Pons (tissue), 1 donor: ENCODE measurements around the gene TMCC1.
"Not testable (repeated sequence)": the region's sequence is repeated elsewhere in the genome, so short reads cannot be mapped to it uniquely, and the experiment has no call there.

Experiments
- DNase-seq: peaks from one replicate; pipeline ENCODE4 v3.0.0-alpha.2; 2016; ENCODE audit warnings: low spot score

Gene TMCC1

DNA sequence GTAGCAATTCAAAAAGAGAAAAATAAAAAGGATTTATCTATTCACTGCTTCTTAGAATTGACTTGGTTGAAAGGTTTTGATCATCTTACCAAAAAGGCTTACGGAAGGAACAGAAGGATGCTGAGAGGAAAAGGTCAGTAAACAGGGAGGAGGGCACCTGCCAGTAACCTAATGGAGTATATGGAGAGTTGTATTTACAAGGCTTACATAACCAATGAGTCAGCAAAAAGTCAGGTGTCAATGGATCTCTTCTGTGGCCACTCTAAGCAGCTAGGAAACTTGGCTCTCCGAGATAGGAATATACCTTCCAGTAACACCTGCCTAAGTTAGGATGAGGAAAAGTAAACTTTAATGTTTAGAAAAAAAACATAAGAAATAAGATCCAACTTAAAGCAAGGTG lies 206.6 kb downstream of the TMCC1 start:
- peak; percentile 87 for DNase-seq

DNA sequence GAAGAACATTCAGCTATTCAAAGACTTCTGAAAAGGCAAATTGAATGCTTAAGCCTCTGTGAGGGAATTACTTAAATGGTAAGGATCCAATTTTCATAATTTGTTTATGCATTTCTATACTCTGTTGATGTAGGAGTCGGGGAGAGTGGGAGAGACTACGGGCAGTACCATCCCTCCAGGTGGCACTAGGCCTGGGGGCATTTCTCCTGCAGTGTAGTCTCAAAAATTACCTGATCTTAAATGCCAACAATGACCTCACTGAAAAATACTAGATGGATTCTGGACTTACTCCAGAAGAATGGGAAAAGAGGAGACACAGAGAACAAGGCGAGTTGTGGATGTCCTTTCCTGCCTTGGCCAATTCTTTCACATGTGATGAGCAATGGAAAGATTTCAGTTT lies 209.2 kb downstream of the TMCC1 start:
- no peak for DNase-seq

DNA sequence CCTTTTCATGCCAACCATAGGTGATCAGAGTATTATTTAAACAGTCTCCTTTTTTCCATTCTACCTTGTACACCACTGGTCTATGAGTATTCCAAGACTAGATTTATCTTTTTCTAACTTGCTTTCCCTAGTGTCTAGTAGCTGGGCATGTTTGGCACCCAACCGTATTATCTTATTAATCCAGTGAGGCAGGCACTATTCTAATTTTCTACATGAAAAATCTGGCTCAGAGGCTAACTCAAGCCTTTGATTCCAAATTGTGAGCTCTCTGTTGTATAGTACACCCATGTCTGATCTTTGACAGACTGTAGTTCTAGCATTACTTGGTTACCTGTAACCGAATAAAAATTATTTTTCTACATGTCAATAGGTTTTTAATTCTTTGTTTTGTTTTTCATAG lies 210.3 kb downstream of the TMCC1 start:
- no peak for DNase-seq

DNA sequence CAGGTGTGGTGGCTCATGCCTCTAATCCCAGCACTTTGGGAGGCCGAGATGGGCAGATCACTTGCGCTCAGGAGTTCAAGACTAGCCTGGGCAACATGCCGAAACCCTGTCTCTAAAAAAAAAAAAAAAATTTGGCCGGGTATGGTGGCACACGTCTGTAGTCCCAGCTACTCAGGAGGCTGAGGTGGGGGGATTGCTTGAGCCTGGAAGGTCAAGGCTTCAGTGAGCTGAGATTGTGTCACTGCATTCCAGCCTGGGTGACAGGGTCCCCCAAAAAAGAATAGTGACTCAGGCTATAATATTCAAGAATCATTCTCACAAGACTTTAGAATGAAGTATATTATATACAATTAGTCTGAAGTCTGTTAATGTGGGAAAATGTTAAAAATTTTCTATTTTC lies 216.5 kb downstream of the TMCC1 start:
- no peak for DNase-seq

DNA sequence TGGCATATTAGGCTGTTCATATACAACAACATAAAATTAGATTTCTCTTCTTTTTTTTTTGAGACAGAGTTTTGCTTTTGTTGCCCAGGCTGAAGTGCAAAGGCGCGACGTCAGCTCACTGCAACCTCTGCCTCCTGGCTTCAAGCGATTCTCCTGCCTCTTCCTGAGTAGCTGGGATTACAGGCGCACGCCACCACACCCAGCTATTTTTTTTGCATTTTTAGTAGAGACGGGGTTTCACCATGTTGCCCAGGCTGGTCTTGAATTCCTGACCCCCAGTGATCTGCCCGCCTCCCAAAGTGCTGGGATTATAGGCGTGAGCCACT lies 218.8 kb downstream of the TMCC1 start:
- DNase-seq, result not testable (repeated sequence)

DNA sequence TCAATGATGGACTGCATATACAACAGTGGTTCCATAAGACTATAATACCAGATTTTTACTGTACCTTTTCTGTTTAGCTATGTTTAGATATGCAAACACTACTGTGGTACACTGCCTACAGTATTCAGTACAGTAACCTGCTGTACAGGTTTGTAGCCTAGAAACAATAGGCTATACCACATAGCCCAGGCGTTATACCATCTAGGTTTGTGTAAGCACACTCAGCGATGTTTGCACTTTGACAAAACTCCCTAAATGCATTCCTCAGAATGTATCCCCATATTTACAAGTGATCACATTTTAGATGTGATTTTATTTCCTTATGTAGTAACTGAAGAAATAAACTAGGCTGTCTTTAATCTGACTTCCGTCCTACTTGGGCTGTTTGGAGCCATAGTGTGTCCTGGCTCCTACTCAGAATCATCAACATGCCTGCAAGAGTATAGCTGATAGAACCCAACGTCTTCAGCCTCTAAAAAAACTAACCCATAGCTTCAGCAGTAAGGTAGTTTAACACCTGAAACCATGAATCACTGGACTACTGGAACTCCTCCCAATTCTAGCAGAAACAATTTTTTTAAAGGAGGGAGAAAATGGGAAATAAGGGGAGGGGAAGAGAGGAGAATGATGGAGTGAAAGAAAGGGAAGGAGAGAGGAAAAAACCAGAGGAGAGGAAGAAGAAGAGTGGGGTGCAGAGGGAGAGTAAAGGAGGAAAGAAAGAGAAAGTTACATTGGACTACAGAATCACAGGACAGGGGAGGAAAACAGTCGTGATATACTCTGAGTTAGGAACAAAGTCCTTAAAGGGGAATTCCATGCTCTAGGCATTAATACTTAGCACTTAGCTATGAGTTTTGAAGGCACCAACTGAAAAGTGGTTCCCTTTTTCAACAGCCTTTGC lies 219.4 kb downstream of the TMCC1 start:
- DNase-seq, result no peak

DNA sequence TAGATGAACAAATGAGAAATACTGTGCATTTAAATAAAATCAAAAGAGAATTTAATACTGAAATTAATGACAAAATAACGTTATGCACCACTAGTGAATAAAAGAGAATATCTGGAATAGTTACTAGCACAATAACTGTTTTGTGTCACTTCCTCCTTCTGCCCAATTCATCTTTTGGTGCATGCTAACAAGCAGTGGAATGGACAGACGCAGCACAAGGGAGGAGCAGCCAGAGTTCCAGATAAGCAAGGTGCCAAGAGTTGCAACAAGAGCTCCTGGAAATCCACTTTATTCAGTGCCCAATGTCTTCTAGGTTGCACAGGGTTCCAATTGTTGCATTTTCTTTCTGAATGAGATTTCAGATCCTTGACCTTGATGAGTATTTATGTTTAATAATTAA lies 220.5 kb downstream of the TMCC1 start:
- DNase-seq, result no peak

DNA sequence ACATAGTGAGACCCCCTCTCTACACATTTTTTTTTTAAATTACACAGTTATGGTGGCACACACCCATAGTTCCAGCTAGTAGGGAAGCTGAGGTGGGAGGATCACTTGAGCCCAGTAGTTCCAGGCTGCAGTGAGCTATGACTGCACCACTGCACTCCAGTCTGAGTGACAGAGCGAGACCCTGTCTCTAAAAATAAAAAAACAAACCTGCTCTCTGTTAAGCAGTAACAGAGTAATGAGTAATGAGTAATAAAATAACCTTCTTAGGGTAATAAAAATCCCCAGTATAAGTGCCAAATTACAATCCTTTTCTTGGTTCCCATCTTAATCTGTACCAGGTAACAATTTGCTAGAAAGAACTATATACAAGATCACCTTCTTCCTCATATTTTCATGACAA lies 221.1 kb downstream of the TMCC1 start:
- no peak for DNase-seq

DNA sequence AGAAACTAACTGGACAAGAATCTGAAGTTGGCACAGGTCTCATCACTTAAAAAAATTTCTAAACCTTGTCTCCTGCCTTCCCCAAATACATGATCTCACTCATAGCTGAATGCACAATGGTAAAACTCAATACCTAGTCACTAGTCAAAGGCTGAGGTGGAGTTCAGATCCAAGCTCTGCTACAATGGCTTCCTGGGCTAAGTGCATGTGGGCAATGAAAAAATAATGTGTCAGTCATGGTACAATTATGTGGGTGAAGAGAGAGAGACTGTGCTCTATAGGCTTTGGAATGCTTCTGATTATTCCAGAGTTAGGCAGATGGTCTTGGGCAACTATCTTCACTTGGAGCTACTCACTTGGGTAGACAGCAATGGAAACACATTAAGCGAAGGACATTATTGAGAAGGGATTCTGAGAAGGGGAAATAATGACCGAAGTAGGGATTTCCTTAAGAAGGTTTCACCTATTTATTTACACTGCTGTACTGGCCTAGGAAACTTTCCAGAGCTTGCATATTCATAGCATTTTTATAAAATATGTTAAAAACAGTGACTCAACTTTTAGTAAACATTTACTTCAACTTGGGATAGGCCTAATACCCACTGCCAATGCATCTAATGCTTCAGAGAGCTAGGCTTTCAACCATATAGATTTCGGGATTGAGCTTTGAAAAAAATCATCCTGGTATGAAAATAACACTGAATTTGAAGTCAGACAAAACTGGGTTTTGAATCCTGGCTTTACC lies 228.3 kb downstream of the TMCC1 start:
- no peak for DNase-seq

DNA sequence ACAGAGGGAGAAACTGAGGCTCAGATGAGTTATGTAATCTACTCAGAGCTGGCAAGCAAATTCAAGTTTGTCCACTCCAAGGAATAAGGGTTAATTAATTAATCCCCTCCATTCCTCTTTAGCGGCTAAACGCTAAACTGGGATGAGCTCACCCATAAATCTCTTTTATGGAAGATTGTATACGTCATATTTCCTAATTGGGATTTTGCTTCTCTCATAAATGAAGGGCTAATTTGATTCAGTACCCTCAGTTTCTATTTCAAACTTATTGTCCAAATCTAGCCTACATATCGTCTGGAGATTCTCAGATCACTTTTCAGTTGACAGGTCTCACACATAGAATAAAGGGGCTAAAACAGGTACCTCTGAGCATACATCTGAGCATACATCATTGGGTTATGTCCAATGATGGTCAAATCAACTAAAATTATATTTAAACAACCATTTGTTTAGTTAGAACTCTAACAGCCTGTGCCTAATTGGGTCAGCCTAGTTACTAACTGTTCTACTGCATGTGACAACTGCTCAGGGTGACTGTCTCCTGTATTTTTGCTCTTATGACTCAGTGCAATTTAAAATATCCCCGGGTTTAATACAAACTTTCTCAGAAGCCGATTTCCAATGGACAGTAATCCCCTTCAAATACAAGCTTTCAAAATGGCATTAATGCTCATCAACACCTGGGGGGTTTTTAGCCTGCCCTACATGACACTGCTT lies 229.4 kb downstream of the TMCC1 start:
- no peak for DNase-seq

DNA sequence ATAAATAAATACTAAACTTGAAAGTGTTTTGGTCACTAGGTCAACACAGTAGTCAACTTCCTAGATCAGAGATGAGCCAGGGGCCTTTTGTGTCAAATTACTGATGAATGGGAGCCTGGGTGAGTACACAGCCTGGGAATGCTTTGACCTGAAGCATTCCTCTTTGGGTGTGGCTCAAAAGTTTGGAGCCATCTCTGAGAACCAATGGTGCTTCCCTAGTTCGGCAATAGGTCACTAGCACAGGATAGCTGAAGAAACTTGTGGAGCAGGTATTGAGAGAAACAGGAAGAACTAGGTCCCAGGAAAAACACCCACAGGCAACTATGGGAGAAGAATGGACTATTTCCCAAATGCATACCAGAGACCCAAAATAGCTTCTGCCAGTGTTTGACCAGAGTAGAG lies 230.5 kb downstream of the TMCC1 start:
- DNase-seq, result no peak

DNA sequence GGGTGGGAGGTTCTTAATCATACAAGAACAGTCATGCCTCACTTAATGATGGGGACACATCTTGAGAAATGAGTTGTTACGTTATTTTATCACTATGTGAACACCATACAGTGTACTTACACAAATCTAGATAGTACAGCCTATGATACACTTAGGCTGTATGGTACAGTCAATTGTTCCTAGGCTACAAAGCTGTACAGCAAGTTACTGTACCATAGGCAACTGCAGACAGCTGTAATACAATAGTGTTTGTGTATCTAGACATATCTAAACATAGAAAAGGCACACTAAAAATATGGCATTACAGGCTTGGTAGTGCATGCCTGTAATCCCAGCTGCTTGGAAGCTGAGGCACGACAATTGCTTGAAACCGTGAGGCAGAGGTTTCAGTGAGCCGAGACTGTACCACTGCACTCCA lies 231.3 kb downstream of the TMCC1 start:
- DNase-seq, result no peak

DNA sequence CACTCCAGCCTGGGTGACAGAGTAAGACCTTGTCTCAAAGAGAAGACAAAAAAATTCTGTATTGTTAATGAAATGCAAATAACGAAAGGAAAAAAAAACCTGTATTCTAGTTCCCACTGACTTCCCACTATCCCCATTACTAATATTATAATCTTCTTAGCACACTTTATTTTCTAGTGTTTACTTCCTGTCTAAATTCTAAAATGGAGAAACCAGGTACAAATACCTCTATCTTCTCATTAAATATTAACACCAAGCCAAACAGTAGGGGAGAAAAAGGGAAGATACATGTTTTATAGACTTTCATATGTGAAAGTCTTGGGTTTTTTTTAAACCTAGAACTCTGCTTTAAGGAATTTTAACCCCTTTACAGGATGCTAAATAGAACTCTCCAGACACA lies 231.7 kb downstream of the TMCC1 start:
- DNase-seq, result no peak

DNA sequence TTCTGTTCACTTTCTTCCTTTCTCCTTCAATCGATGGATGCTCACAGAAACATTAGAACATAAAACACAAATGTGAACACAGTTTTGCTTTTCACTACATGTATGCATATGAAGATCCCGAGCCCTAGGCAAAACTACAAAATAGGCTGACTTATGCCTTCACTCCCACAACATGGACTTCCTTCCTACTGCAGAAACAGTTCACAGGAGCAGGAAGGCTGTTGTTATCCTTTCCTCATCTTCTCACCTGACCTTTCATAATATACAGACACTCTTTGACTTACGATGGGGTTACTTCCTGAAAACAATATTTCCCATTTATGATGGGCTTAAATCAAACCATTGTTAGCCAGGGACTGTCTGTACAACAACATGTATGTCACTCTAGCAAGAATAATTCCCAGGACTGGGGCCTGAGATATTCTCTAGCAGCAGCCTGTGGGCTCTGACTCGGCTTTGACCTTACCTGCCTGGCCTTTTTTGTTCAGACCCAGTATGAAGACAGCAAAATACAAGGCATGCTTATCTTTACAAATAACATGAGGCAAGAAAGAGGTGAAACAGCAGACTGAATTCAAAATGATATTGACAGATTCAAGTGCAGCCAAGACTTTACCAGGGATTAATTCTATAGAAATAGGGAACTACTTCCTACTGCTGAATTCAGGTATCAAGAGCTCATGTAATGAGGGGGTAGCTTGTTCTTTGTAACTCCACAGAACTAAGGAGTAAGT lies 235.2 kb downstream of the TMCC1 start:
- peak; percentile 52 for DNase-seq

DNA sequence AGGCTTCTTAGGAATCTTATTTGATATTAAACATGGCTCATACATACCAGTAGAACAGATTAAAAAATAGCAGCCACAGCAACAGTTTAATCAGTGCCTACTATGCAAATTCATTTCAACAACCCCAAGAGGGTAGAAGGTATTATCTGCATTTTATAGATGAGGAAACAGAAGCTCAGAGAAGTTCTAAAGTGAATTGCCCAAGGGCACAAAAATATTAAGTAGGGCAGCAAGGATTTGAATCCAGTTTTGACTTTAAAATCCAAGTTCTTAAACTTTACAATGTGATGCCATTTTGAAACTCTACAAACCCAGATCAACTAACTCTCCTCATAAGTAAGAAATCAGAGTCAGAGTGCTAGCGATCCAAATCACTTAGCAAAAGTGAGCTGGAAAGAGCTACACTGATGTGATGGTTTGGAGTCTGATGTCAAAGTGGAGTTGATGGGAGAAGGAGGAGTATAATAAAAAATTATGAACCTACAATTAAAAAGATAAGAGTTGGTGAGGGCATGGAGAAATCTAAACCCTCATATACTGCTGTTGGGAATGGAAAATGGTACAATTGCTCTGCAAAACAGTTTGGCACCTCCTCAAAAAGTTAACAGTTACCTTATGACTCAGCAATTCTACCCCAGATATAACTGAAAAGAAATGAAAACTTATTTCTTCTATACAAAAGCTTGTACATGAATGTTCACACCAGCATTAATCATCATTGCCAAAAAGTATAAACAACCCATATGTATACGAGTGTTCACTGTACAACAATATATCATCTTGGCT lies 236.1 kb downstream of the TMCC1 start:
- DNase-seq, result no peak

DNA sequence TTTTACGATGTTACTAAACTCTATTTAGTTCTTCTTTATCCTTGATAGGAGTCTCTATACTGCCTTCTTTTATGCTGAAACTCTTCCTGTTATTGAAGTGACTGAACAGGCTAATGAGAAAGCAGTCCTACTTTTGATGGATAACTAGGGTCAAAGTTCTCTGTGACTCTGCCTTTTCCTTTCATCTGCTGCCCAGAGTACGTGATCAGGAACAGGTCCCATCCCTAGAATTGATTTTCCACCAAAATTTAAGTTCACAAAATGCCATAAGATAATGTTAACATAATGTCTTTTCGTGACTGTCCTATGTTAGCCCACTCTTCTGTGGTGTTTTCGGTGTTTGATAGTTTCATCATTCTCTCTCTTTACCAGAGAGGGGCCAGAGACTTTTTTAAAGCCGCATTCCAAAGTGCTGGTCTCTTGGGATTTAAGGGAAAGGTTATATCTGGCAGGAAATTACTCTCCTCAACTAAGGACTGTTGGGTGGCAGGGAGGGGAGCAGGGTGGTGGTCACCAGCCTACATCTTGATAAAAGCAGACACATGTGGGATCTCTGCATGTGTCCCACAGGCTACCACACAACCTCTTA lies 236.8 kb downstream of the TMCC1 start:
- DNase-seq, result no peak

DNA sequence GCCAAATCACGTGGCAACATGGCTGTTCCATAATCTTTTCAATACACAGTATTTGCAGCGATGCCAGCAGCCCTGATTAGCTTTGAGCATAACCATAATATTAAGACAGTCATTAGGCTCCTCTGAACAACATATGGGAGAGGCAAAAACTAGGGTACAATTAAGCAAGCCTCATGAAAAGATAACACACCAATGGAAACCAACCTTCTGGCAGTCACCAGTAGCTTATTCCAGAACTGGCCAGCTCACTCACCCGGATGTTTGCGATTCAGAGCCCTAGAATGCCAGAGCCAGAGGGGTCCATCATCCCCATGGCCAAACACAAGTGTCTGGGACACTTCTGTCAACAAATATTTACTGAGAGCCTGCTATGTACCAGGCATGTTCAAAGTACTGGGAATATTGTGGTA lies 238.2 kb downstream of the TMCC1 start:
- no peak for DNase-seq

DNA sequence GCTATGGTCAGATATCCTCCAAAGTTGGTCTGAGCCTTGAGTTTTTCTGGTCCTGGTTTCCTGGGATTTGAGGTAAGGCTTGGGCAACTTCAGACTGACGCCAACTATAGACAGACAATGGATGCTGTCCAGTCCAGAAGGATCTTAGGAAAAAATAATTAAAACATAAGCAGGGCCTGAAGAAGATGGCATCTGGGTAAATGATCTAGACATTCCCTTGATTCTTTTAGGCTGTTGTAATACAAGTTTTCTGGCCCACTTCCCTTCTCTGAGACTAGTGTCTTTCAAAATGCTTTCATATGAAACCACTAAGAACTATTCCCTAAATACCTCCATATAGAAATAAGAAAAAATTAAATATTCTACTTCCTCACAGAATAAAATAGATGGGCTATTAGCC lies 239.4 kb downstream of the TMCC1 start:
- DNase-seq, result no peak

DNA sequence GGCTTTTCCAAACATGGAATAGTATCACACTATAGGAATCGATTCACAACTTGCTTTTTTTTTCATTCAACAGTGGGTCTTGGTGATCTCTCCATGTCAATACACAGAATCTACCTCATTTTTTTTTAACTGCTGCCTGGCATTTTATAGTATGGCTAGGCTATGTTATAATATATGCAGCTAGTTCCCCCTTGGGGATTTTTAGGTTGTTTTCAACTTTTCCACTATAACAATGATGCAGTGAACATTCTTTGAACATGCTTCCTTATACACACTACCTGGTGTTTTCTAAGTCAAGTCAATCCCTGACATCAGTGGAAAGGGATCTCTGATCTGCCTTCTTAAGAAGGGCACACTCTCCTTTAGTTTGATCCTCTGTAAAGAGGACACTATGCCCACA lies 240.5 kb downstream of the TMCC1 start:
- no peak for DNase-seq

DNA sequence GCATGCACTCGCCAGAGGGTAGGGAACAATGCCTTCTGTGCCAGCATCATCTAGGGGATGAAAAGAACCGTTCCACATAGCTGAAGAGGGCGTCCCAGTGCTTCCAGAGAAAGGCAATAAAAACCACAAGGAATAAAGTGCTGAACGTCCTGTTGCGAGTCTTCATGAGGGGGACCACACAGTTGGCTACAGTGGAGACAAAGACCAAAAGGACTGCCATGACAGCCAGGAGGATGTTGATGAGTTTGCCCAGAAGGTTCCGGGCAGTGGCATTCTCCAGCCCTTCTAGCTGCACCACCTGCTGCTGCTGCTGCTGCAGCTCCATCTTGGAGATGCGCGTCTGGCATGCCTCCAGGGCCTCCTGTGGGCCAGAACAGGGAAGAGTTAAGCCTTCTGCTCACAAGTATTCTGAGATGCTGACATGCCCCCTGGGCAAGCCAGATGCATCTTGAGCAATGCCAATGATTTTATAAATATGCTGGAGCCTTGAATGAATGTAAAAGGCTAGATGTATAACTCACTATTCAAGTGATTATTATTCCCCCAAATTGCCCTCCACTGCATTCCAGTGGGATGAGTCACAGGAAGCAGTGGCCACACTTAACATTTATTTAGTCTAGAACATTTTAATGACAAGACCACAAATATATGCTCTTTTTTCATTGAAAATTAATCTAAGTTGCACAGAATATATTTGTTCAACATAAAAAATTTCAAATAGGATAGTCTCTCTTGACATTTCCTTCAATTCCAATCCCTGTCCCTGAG lies 241.9 kb downstream of the TMCC1 start:
- DNase-seq, result peak; percentile 90
